ENCODE data around the gene KRTAP5-3.
A peak's percentile ranks its signal among the peaks of the same experiment; 100 is the strongest.
"Not testable (repeated sequence)": the region's sequence is repeated elsewhere in the genome, so short reads cannot be mapped to it uniquely, and the experiment has no call there.

The KRTAP5-3 gene

DNA sequence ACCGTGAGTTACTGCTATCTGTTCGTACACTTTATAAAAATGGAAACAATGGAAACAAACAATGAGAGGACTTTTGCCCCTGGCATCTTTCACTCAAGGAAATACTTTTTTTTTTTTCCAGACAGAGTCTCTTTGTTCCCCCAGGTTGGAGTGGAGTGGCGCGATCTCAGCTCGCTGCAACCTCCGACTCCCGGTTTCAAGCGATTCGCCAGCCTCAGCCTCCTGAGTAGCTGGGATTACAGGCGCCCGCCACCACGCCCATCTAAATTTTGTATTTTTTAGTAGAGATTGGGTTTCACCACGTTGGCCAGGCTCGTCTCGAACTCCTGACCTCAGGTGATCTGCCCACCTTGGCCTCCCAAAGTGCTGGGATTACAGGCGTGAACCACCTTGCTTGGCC, 32.5 kb downstream of the KRTAP5-3 start:
- not testable (repeated sequence) for DNase-seq

DNA sequence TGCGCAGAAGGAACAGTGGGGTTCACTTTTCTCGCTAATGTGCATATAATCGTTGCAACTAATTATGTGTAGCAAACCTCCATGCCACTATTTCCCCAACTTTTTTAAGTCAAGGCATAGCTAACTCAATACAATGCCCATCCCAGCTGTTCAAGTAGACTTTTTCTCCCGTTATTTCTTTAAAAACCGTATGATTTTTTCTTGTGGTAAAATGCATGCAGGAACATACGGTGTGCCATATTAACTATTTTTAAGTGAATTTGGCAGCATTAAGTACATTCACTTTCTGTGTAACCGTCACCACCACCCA, 33.4 kb downstream of the KRTAP5-3 start:
- DNase-seq = no peak

DNA sequence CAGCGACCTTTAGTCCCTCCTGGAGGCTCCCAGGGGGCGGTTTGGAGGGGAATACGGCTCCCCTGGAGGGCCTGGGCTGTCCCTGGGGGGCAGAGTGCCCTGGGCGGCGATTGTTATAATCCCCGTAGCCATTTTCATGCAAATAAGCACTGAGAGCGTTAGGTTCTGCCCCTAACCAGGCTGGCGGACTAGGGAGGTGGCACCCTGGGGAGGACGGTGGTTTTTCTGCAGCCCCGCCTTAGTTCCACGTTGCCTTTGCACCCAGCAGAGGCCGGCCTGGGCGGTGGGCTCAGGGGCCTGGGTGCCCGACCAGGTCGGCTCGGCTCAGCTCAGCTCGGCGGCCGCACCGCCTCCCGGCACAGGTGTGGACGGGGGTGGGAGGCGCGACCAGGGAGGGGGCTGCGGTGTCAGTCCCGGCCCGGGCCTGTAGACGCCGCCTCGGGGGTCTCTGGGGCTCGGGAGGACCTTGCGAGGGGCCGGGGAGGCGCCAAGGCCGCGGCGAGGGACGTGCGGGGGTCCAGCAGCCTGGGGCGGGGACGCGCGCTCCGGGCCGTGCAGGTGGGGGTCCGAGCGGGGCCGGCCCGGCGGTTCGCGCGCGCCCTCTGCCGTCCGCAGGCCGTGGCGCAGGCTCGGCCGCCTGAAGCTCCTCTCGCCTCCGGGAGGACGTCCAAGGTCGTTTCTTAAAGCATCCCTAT, 33.9 kb downstream of the KRTAP5-3 start:
- DNase-seq = peak; percentile 58

DNA sequence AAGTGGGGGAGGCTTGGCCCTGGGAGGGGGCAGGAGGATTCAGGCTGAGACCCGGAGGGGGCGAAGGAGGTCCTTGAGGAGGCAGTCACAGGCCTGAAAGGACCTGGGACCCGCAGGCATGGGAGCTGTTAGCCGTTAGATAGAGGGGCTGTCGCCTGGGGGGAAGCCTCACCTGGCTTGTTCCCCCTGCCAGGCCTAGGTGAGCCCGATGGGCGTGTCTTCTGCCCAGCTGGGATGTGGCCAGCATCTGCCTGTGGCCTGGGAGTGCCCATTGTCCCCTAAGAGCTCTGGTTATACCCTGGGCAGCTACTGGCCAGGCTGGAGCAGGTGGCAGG, 34.4 kb downstream of the KRTAP5-3 start:
- no peak for DNase-seq

DNA sequence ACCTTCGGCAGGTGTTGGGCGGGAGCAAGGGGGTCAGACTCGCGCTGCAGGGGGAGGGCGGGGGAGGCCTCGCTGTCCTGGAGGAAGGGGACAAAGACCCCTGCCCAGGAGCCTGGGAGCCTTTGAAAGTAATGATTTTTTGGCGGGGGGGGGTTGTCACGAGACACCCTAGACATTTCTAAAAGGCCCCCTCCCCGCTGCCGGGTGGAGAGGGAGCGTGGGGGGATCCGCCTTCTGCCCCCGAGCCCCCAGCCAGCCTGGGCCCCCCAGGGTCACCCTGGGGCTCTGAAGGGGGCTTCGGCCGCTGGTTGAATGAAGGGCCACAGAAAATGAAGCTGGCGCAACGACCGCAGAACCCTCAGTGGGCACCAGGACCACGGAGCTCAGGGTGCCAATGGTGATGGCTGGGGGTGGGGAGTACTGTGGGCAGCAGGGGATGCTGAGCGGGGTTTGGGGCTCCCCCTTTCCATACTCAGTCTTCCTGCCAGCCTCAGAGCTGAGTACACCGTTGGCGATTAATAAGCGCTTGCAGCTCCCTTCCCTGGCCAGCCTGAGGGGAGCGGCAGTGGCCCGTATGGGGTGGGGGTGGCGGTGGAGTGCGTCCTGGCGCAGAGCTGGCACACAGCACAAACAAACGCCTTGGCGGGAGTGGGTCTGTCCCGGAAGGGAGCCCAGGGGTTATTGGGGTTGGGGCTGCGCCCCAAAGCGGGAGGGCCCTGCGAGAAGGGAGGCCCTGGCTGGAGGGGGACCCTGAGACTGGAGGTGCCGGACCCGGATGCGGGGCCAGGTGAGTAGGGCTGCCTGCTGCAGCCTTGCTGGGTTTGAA, 35.0 kb downstream of the KRTAP5-3 start:
- peak; percentile 34 for DNase-seq

DNA sequence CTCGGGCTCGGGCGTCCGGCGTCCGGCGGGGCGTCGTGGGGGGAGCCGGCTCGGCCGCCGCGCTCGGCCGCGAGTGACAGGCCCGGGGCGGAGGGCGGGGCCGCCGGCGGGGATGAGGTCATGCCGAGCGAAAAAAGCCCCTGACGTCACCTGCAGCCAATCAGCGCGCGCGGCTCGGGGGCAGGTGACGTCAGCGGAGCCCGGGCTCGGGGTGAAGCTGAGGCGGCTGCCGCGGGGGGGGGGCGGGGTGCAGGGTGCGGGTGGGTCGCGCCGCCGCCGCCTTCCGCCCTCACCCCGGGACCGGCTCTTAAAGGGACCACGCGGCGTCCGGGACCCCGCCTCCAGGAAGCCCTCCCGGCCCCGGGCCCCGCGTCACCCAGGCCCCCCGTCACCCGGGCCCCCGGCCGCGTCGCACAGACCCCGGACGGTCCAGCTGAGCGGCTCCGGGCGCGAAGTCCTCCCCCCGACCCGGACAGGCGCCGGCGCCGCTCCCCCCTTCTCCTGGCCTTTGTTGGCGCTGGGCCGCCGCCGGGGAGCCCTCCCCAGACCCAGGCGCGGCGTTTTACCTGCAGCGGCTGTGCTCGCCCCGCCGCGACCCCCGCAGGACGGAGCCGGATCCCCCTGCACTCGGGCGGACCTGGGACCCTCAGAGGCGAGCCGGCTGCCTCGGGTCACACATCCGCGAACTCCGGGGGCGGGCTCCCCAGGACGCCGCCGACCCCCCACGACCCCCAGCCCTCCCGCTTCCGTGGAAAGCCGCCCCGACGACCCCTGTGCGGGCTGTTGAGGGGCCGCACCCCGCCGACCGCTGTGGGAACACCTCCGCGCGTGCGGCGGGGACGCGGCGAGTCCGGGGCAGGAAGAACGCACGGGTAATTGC, 35.8 kb downstream of the KRTAP5-3 start, which contains the start of gene DUSP8:
TSS of gene DUSP8 (minus strand) at position 75 of the 880 bp plus-strand sequence. CDS start 6,445 bp downstream, outside the sequence.
- DNase-seq = peak; percentile 91

DNA sequence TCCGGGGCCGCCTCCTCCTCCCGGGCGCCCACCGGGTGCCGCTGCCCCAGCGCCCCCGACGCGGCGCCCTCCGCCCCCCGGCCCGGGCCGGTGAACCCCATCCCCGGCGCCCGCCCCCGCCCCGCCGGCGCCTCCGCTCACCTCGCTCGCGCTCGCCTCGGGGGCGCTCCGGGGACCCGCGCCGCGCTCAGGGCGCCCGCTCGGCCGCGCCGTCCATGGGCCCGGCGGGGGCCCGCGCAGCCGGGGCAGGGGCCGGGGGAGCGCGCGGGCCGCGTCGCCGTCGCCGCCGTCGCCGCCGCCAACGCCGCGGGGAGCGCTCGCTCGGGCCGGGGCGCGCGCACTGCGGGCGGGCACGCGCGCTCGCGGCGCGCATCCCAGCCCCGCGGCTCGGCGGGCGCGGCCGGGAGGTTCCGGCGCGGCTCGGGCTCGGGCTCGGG, 36.5 kb downstream of the KRTAP5-3 start:
- no peak for DNase-seq

DNA sequence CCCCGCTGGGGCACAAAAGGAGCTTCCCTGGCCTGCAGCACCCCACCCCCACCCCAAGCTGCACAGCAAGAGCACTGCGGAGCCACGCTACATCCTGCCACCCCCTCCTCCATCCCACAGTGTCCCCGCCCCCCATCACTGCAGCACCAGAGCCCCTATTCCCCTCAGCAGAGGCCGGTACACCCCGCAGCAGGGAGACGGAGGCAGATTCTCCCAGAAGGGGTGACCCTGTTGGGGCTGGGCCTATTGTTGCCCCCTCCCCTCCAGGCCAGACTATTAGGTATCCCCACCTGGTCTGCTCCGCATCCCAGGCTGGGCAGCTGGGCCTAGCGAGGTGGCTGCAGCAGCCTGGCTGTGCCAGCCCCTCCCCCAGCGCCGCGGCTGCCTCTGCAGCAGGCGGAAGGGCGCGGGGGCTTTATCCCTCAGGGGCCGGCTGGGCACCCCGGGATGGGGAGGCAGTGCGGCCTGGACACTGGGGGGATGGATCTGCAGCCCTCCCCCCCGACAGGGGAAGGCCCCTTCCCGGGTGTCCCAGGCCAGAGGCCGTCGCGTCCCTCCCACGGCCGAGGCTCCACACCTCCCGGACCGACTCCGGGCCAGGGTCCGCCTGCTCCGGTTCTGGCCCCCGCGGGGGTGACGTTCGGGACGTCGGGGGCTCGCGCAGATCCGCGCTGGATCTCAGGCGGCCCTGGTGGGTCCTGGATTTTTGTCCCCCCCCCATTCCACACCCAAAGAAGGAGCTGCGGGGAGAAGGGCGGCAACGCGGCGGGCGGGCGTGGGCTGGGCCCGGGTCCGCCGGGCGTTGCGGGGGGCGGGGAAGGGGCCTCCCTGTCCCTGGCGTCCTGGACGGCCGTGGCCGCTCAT, 37.1 kb downstream of the KRTAP5-3 start:
- DNase-seq = no peak

DNA sequence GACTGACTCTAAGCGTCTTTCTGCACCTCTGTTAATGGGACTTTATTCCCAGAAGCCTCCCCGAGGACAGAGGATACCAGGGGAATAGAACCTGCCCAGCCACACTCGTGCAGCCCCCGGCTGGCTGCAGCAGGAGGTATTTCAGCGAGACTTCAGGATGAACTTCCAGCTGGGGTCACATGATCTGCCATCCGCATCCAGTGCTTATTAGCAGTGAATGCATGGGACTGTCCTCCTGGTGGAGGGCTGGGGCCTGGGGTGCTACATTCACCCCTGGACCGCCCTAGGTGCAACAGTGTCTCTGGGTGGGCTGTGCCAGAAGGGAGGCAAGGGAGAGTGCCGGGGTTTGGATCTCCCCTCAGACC, 37.8 kb downstream of the KRTAP5-3 start:
- no peak for DNase-seq

DNA sequence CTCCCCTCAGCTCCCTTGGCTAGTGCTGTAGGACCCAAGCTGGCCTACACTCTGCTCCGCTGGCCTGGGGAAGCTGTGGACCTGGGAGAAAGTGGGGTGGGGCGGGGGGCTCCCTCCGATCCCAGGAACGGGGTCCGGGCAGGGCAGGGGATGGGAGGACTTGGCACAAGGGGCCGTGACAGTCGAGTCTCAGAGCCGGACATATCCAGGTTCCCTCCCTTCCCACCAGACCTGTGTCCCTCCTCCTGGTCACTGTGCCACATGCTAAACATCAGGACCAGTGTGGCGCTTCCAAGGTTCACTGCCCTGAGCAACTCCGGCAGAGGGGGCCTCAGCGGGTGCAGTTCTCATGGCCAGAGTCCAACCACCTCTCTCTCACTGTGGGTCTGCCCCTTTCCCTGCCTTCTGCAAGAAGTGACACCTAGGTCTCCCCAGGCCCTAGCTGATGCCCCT, 38.2 kb downstream of the KRTAP5-3 start:
- no peak for DNase-seq

DNA sequence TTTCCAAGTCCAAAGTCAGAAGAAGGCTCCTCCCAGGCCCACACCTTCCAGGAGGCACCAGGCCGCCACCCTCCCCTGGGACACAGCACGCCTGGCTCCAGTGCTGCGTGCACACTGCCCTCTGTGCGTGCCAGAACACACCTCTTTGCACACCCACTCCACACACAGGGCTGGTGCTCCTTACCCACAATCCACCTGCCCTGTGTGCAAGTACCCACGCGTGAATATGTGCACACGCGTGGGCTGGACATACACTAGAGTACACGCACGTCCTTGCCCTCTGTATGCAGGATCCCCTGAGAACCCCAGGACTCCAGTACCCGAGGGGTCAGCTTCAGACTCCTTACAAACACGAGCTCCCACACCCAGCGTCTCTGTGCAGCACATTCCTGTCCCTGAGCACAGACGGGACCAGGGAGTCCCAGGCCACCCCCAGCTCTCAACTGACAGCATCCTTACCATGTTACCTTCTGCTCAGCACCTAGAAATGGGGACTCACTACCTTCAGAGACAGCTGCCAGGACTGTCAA, 38.9 kb downstream of the KRTAP5-3 start:
- DNase-seq = no peak

DNA sequence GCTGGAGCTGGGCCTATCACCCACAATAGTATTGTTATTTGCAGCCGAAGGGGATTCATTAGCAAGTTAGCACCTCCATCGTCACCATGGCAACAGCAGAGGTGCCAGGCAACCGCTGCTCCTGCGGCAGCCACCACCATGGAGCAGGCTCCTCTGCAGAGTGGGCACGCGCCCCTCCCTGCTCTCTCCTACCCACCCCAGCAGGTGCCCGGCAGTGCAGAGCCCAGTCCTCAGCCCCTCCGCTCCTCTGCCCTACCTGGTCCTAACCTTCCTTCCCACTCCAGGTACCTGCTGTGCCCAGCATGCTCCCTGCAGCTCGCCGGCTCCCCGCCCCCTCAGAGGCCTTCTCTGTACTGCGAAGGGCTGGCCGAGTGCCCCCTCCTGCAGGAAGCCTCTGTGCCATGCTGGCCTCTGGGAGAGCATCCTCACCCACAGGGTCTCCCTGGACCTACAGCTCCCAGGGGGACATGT, 39.8 kb downstream of the KRTAP5-3 start:
- DNase-seq = no peak

DNA sequence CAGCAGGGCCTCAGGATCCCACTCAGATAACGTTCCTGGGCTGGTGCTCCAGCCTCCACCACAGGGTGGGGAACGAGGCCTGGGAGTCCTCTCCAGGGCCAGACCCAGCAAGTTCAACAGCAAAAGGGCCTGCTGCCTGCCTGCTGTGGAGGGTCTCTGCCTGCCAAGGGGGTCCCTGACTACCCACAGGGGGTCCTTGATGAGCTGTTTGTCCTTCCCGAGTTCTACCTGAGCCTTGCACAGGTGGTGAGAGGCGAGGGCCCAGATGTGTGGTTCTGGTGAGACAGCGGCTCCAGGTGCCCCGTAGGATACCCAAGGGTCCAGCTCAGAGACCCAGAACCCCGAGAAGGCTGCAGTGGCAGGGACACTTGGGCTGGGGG, 40.6 kb downstream of the KRTAP5-3 start:
- no peak for DNase-seq

DNA sequence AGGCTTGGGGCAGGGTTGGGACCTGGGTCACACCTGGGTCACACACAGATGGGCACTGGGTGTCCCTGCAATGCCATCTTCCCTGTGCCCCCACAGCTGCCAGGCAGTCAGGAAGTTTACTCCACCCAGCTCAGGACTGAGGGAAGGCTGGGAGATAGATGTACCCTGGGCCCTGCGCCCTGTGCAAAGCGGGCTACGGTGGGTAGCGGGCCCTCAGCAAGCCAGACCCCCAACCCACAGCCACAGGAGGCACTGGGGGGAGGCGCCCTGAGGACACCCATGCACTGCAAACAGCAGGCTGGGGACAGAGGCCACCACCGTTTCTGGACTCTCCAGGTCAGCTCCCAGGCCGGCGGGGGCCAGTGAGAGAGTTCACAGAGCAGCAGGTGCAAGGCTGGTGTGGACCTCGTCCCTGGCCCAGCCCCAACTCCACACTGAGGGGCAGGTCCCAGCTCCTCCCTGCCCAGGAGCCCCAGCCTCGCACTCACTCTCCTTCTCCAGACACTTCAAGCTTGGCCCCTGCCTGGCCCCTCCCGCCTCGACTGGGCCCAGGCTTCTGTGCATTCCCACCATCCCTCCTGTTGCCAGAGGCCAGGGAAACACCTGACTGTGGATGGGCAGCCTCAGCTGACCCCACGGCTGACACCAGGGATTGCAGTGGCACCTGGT, 41.1 kb downstream of the KRTAP5-3 start:
- DNase-seq = no peak

DNA sequence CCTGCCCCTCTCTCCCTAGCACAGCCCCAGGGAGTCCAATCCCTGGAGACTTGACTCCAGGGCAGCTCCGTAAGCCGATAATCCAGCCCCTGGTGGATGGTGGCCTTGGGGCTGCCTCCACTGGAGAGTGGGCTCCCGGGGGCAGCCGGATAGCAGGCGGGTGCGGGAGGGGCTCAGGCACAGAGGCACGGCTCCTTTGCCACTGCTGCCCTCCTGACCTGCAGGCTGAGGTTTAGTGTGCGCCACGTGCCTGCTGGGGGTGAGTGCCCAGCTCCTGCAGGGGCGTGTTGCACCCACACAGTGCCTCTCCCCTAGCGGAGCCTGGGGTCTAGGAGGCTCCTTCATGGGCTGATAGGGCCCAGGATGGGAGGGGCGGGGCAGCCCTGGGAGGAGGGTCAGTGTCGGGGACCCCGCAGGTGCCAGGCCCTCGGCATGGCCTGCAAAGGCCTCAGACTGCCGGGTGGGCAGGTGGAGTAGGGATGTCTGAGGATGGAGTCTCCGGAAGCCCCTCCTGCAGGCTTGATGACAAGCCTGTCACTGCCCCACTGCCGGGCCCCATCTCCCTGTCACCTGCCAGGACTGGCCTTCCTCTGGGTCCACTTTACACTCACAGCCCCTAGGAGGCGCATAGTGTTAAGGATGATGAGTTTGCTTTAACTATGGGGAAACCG, 41.7 kb downstream of the KRTAP5-3 start:
- DNase-seq = no peak

DNA sequence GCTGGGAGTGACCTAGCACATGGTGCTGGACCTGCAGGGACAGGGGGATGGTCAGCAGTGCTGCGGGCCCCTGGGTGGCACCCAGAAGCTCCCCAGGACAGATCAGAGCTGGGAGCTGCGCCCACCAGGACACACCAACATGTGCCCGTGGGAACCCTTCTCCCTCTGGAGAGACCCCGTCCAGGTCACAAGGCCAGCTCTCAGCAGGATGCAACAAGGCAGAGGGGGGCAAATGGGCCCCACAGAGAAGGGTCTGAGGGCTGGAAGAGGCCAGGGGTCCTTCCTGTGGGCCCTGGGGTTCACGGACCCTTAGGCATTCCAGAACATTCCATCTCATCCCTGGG, 42.4 kb downstream of the KRTAP5-3 start:
- DNase-seq = no peak

DNA sequence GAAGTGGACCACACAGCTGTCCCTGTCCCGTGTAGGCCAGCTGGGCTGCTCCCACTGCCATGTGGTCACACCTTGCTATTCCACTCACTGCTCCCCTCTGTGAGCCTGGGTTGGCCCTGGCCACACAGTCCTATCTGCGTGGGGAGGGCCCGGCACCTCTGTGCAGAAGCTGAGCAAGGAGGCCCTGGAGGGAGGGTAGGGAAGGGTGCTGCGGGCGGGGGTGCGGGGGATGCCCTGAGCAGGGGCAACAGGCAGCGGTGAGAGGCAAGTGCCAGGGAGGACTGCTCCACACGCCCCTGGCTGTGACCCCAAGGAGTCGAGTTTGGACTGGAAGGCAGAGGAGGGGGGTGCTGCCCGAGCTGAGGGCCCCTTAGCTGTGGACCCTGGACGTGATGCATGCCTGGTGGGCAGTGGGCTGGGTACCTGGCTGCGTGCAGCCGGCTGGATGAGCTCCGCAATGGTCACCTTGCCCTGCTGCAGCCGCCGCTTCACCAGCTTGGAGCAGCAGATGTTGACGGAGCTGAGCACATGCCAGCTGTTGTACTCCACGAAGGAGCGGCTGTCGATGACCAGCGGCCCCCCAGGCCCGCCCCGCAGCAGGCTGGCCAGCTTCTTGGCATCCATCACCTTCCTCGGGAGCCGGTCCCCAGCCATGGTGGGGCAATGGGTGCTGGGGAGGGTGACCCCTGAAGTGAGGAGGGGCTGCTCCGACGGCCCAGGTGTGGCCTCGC, 42.9 kb downstream of the KRTAP5-3 start:
- DNase-seq = no peak

DNA sequence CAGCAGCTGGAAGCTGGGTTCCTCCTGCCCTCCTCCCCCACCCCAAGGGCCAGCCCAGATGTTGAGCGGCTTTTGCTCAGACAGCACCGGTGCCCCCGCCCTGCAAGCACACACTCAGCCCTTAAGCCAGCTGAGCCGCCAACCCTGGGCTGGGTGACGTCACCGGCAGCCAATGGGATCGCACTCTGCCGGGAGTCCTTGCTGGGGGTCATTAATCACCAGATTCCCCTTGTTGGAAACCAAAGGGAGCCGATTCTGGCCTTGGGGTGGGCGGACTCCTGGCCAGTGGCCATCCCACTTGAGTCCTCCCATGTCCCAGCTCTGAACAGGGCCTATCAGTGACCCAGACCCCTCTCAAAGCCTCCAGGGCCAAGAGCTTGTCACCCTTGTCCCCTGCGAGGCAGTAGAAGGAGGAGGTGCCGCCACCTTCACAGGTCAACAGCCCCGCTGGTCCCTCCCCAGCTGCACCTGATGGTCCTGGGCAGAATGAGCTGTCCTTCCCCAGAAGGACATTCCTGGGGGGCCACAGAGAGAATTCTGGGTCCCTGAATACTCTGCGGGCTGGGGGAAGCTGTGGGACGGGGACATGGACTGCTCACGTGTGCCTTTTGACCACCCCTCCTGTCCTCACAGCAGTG, 43.6 kb downstream of the KRTAP5-3 start:
- DNase-seq = no peak

DNA sequence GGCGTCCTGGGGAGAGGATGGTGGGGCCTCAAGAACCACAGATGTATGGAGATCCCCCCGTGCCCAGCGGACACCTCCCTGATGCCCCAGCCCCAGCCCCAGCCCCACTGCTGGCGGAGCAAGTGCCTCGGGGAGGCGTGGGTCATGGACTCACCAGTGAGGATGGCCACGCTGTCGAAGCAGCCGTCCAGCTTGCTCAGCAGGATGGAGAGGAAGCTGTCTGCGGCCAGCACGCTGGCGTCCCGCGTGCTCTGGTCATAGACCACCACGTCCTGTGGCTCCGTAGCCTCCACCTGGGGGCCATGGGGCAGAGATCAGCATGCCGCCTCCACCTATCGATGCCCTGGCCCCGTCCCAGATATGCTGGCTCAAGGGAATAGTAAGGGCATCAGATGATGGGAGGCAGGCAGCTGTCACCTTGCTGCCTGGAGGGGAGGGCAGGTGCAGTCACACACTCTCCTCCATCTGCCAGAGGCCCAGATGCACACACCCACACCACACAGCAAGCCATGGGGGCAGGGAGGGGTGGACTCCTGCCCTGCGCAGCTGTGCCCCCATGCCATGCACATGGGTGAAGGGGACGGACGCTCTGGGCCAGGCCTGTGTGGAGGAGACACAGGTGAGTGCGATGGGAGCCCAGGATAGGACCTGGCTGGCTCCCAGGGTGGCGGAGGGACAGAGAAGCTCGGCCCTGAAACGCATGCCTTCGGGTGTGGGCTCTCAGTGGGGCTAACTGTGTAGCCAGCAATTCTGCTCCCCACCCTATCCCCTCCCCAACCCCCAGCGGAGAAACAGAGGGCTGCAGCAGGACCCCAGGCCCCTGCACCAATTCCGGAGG, 44.3 kb downstream of the KRTAP5-3 start:
- no peak for DNase-seq
